ENCODE measurements around the gene TSPAN7. TPM values are rescaled to one million over a fixed set of nuclear protein-coding genes. Genes with fewer than 3 reads are reported as not detected.

The TSPAN7 gene
- total RNA-seq, 1 experiment from 2014 or later: 1.7 TPM

GRCh38 chrX:38575888-38576287, 14.5 kb downstream of the TSPAN7 start:
- TF ChIP-seq CTCF (IDR thresholded peaks at IDR 0.05; ENCODE audit: insufficient read depth in 1 of 2, low read depth in 1 of 2, low read length in 1 of 2, severe bottlenecking in 1 of 2, unreplicated experiment in 1 of 2): no peak
- Histone ChIP-seq H3K4me3 (ENCODE audit: low read depth, low read length) (no peak overlapping the region), H3K27me3 (replicated peaks; ENCODE audit: control insufficient read depth, insufficient read depth, low read length) (no peaks in the 10 kb centered on the region), H3K4me1 (peaks cover 4% of the 10 kb centered on the region; the same call in 1 of the 2 replicates), H3K36me3 (ENCODE audit: control insufficient read depth, insufficient read depth, low read length) (no peaks in the 10 kb centered on the region), H3K9me3 (no peaks in the 10 kb centered on the region)
- H3K4me3 Mint-ChIP-seq (ENCODE audit: unreplicated experiment): no peak overlapping the region
- DNase-seq: no peak
- POLR2A ChIA-PET: no interaction called here
- no peaks in the 10 kb centered on the region for H3K27me3 Mint-ChIP-seq (ENCODE audit: insufficient read depth, unreplicated experiment)
- no TSS peak for BruUV-seq (replicated peaks)
- H3K4me1 Mint-ChIP-seq (ENCODE audit: low read depth, unreplicated experiment): peaks cover 8% of the 10 kb centered on the region
- intact Hi-C loops (cut with micrococcal nuclease; ENCODE audit: unreplicated experiment): no loop called here
- CTCF ChIA-PET: no interaction called here
- no peaks in the 10 kb centered on the region for H3K36me3 Mint-ChIP-seq (ENCODE audit: insufficient read depth, unreplicated experiment)
- no peak overlapping the region for H3K27ac Mint-ChIP-seq (ENCODE audit: unreplicated experiment)
- no peaks in the 10 kb centered on the region for H3K9me3 Mint-ChIP-seq (ENCODE audit: unreplicated experiment)

GRCh38 chrX:38577738-38578137, 16.4 kb downstream of the TSPAN7 start:
- Histone ChIP-seq H3K36me3 (ENCODE audit: control insufficient read depth, insufficient read depth, low read length) (no peaks in the 10 kb centered on the region), H3K4me3 (ENCODE audit: low read depth, low read length) (no peak overlapping the region), H3K27me3 (replicated peaks; ENCODE audit: control insufficient read depth, insufficient read depth, low read length) (no peaks in the 10 kb centered on the region), H3K4me1 (peaks cover 4% of the 10 kb centered on the region; the same call in 1 of the 2 replicates), H3K9me3 (no peaks in the 10 kb centered on the region)
- CTCF ChIA-PET: no interaction called here
- Mint-ChIP-seq H3K27ac (ENCODE audit: unreplicated experiment) (no peak overlapping the region), H3K4me3 (ENCODE audit: unreplicated experiment) (no peak overlapping the region), H3K9me3 (ENCODE audit: unreplicated experiment) (no peaks in the 10 kb centered on the region), H3K36me3 (ENCODE audit: insufficient read depth, unreplicated experiment) (no peaks in the 10 kb centered on the region), H3K4me1 (ENCODE audit: low read depth, unreplicated experiment) (peaks cover 8% of the 10 kb centered on the region), H3K27me3 (ENCODE audit: insufficient read depth, unreplicated experiment) (no peaks in the 10 kb centered on the region)
- no peak for TF ChIP-seq CTCF (IDR thresholded peaks at IDR 0.05; ENCODE audit: insufficient read depth in 1 of 2, low read depth in 1 of 2, low read length in 1 of 2, severe bottlenecking in 1 of 2, unreplicated experiment in 1 of 2)
- POLR2A ChIA-PET: no interaction called here
- intact Hi-C loops (cut with micrococcal nuclease; ENCODE audit: unreplicated experiment): no loop called here
- no TSS peak for BruUV-seq (replicated peaks)
- no peak for DNase-seq

GRCh38 chrX:38578167-38578566, 16.8 kb downstream of the TSPAN7 start:
- BruUV-seq (replicated peaks): no TSS peak
- H3K4me3 ChIP-seq (ENCODE audit: low read depth, low read length): no peak overlapping the region

More at GRCh38 chrX:38578167-38578566, 16.8 kb downstream of the TSPAN7 start:
- Histone ChIP-seq H3K27me3 (replicated peaks; ENCODE audit: control insufficient read depth, insufficient read depth, low read length) (no peaks in the 10 kb centered on the region), H3K9me3 (no peaks in the 10 kb centered on the region), H3K36me3 (ENCODE audit: control insufficient read depth, insufficient read depth, low read length) (no peaks in the 10 kb centered on the region), H3K4me1 (peaks cover 4% of the 10 kb centered on the region; the same call in 1 of the 2 replicates)
- CTCF ChIA-PET: no interaction called here
- peak; percentile 10 to 36 for DNase-seq
- no peak overlapping the region for H3K4me3 Mint-ChIP-seq (ENCODE audit: unreplicated experiment)
- H3K27ac Mint-ChIP-seq (ENCODE audit: unreplicated experiment): no peak overlapping the region
- no peaks in the 10 kb centered on the region for H3K9me3 Mint-ChIP-seq (ENCODE audit: unreplicated experiment)
- H3K36me3 Mint-ChIP-seq (ENCODE audit: insufficient read depth, unreplicated experiment): no peaks in the 10 kb centered on the region
- peaks cover 12% of the 10 kb centered on the region for H3K4me1 Mint-ChIP-seq (ENCODE audit: low read depth, unreplicated experiment)
- TF ChIP-seq CTCF (IDR thresholded peaks at IDR 0.05; ENCODE audit: insufficient read depth in 1 of 2, low read depth in 1 of 2, low read length in 1 of 2, severe bottlenecking in 1 of 2, unreplicated experiment in 1 of 2): no peak
- POLR2A ChIA-PET: no interaction called here
- intact Hi-C loops (cut with micrococcal nuclease; ENCODE audit: unreplicated experiment): no loop called here
- no peaks in the 10 kb centered on the region for H3K27me3 Mint-ChIP-seq (ENCODE audit: insufficient read depth, unreplicated experiment)

Measured in Caco-2 (cell line).